ENCODE data around the gene HS3ST4.

The HS3ST4 gene

DNA sequence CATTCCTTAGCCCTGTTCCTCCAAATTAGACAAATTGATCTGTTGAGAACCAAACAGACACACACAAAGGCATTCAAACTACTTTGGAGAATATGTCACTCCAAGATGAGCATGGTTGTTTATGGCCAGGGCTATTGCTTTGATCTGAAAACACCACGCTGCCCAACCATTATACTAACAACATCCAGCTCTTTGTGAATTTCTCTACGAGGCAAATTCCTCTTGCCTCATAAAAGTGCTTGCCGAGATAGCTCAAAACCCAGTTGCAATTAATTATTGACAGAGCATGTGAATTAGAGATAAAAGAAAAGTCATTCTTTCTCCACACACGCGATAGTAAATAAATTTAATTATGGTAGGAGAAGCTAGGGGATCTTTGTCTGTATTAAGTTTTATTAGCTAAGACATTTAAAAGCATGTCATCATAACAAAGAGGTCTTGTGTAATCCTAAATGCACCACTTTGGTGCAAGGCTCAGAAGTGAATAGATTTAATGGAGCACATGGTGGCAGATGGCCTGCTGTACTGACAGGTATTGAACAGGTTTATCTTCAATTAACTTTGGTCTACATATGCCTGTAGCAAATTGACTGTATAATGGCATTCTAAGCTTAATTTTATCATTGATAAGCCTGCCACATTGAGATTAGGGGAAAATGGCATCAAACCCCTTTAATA, 441.8 kb downstream of the HS3ST4 start:
- H3K79me1 ChIP-seq (ENCODE audit: low read length): no peaks in the 10 kb centered on the region
- H3K4me3 ChIP-seq (ENCODE audit: low read length): no peak overlapping the region
- H3K4me1 ChIP-seq (ENCODE audit: control insufficient read depth, low read depth, low read length): peaks cover 2% of the 10 kb centered on the region
- no peak overlapping the region for H2BK15ac ChIP-seq (replicated peaks; ENCODE audit: low read depth)
- H3K27ac ChIP-seq (ENCODE audit: low read depth, low read length): no peak overlapping the region
- no CpG with 5 or more reads among the region's 5 CpGs for WGBS (ENCODE audit: extremely low coverage, insufficient coverage, low lambda C conversion rate)
- no peaks in the 10 kb centered on the region for H3K36me3 ChIP-seq (ENCODE audit: control insufficient read depth, insufficient read depth, low read length)
- H3K9ac ChIP-seq (ENCODE audit: low read length): no peak overlapping the region
- no peak overlapping the region for H3K23ac ChIP-seq (ENCODE audit: low read length)
- H2BK120ac ChIP-seq (ENCODE audit: low read depth, low read length): no peak overlapping the region
- H3K4me2 ChIP-seq (ENCODE audit: low read length): no peak overlapping the region
- no peak overlapping the region for H2AK5ac ChIP-seq (ENCODE audit: low read length)
- no peaks in the 10 kb centered on the region for H3K27me3 ChIP-seq (ENCODE audit: insufficient read depth, low read length, poor library complexity)
- no peak for DNase-seq
- no peak overlapping the region for H2BK5ac ChIP-seq (ENCODE audit: low read length)
- no peaks in the 10 kb centered on the region for H3K79me2 ChIP-seq (ENCODE audit: control insufficient read depth, insufficient read depth, low read length)
- H4K8ac ChIP-seq (ENCODE audit: low read depth, low read length): no peak overlapping the region
- no peak overlapping the region for H4K5ac ChIP-seq (ENCODE audit: low read length)
- no peak overlapping the region for H3K4ac ChIP-seq (ENCODE audit: low read depth, low read length)
- H3K56ac ChIP-seq (ENCODE audit: low read length): no peak overlapping the region
- H3K18ac ChIP-seq (ENCODE audit: low read length): no peak overlapping the region

DNA sequence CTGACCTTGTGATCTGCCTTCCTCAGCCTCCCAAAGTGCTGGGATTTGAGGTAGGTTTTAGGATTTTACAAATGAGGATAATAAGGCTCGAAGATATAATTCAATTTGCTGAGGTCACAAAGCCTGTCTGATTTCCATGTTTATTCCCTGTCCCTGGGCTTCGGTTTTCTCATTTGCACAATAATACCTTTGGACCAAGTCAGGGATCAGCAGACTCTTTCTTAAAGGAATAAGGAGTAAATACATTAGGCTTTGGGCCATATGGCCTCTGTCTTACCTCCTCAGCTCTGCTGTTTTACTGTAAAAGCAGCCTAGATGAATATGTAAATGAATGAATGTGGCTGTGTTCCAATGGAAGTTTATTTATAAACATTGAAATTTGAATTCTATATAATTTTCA, 442.8 kb downstream of the HS3ST4 start:
- no peak for DNase-seq
- WGBS (ENCODE audit: extremely low coverage, insufficient coverage, low lambda C conversion rate): no CpG with 5 or more reads among the region's 2 CpGs
- Histone ChIP-seq H2BK5ac (ENCODE audit: low read length) (no peak overlapping the region), H4K5ac (ENCODE audit: low read length) (no peak overlapping the region), H2AK5ac (ENCODE audit: low read length) (no peak overlapping the region), H3K4me2 (ENCODE audit: low read length) (no peak overlapping the region), H3K4ac (ENCODE audit: low read depth, low read length) (no peak overlapping the region), H2BK15ac (replicated peaks; ENCODE audit: low read depth) (no peak overlapping the region), H3K79me2 (ENCODE audit: control insufficient read depth, insufficient read depth, low read length) (no peaks in the 10 kb centered on the region), H3K4me1 (ENCODE audit: control insufficient read depth, low read depth, low read length) (peaks cover 2% of the 10 kb centered on the region), H3K27ac (ENCODE audit: low read depth, low read length) (no peak overlapping the region), H3K18ac (ENCODE audit: low read length) (no peak overlapping the region), H3K56ac (ENCODE audit: low read length) (no peak overlapping the region), H3K27me3 (ENCODE audit: insufficient read depth, low read length, poor library complexity) (no peaks in the 10 kb centered on the region), H3K4me3 (ENCODE audit: low read length) (no peak overlapping the region), H3K9ac (ENCODE audit: low read length) (no peak overlapping the region), H2BK120ac (ENCODE audit: low read depth, low read length) (no peak overlapping the region), H3K23ac (ENCODE audit: low read length) (no peak overlapping the region), H4K8ac (ENCODE audit: low read depth, low read length) (no peak overlapping the region), H3K36me3 (ENCODE audit: control insufficient read depth, insufficient read depth, low read length) (no peaks in the 10 kb centered on the region), H3K79me1 (ENCODE audit: low read length) (no peaks in the 10 kb centered on the region)

DNA sequence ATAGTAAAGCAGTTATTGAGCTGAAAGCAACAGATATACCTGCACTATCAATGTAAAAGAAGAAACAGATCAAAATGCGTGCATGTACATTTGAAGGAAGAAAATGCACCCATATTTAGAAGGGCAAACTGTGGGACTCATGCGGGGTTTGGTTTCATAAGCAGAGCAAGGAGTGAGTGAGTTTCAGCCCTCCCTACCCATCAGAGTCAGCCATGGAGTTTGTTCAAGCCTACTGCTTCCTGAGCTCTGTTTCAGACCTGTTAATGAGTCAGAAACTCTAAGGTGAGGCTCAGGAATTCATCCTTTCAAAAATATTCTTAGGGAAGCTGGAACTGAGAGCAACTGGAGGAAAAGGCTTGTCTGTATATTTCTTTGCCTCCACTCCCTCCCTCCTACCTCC, 446.2 kb downstream of the HS3ST4 start:
- H3K4me3 ChIP-seq (ENCODE audit: low read length): no peak overlapping the region
- no peak overlapping the region for H2BK15ac ChIP-seq (replicated peaks; ENCODE audit: low read depth)
- H4K8ac ChIP-seq (ENCODE audit: low read depth, low read length): no peak overlapping the region
- H3K79me2 ChIP-seq (ENCODE audit: control insufficient read depth, insufficient read depth, low read length): no peaks in the 10 kb centered on the region
- H3K4me2 ChIP-seq (ENCODE audit: low read length): no peak overlapping the region
- no peak overlapping the region for H3K27ac ChIP-seq (ENCODE audit: low read depth, low read length)
- H3K4me1 ChIP-seq (ENCODE audit: control insufficient read depth, low read depth, low read length): peaks cover 2% of the 10 kb centered on the region
- H2BK5ac ChIP-seq (ENCODE audit: low read length): no peak overlapping the region
- H2BK120ac ChIP-seq (ENCODE audit: low read depth, low read length): no peak overlapping the region
- no peaks in the 10 kb centered on the region for H3K27me3 ChIP-seq (ENCODE audit: insufficient read depth, low read length, poor library complexity)
- no peak overlapping the region for H3K56ac ChIP-seq (ENCODE audit: low read length)
- H3K79me1 ChIP-seq (ENCODE audit: low read length): no peaks in the 10 kb centered on the region
- no peak overlapping the region for H3K9ac ChIP-seq (ENCODE audit: low read length)
- WGBS (ENCODE audit: extremely low coverage, insufficient coverage, low lambda C conversion rate): no CpG with 5 or more reads among the region's 2 CpGs
- H3K4ac ChIP-seq (ENCODE audit: low read depth, low read length): no peak overlapping the region
- H3K36me3 ChIP-seq (ENCODE audit: control insufficient read depth, insufficient read depth, low read length): no peaks in the 10 kb centered on the region
- H4K5ac ChIP-seq (ENCODE audit: low read length): no peak overlapping the region
- H3K23ac ChIP-seq (ENCODE audit: low read length): no peak overlapping the region
- H2AK5ac ChIP-seq (ENCODE audit: low read length): no peak overlapping the region
- no peak overlapping the region for H3K18ac ChIP-seq (ENCODE audit: low read length)
- DNase-seq: no peak

DNA sequence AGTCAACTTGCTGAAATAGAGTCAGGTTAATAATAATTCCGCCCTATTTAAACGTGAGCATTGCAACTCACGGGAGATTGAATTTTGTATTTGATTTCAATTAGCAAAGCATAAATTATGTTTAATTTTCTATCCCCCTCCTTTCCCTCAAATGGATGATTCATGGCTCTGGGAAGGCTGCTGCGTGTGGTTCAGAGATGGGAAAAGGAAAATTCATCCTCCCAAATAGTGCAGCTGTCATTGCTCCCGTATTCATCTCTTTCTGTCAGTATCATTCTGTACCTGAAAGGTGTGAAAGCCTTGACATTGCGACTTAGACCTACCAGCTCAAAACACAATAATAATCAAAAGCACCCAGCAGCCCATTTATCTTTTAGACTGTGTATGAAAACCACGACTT, 447.3 kb downstream of the HS3ST4 start:
- Histone ChIP-seq H3K4me2 (ENCODE audit: low read length) (no peak overlapping the region), H4K8ac (ENCODE audit: low read depth, low read length) (no peak overlapping the region), H4K5ac (ENCODE audit: low read length) (no peak overlapping the region), H2AK5ac (ENCODE audit: low read length) (no peak overlapping the region), H2BK5ac (ENCODE audit: low read length) (no peak overlapping the region), H3K4me1 (ENCODE audit: control insufficient read depth, low read depth, low read length) (no peaks in the 10 kb centered on the region), H3K18ac (ENCODE audit: low read length) (no peak overlapping the region), H3K4ac (ENCODE audit: low read depth, low read length) (no peak overlapping the region), H3K56ac (ENCODE audit: low read length) (no peak overlapping the region), H3K27me3 (ENCODE audit: insufficient read depth, low read length, poor library complexity) (no peaks in the 10 kb centered on the region), H3K79me1 (ENCODE audit: low read length) (no peaks in the 10 kb centered on the region), H3K4me3 (ENCODE audit: low read length) (no peak overlapping the region), H3K27ac (ENCODE audit: low read depth, low read length) (no peak overlapping the region), H2BK120ac (ENCODE audit: low read depth, low read length) (no peak overlapping the region), H3K9ac (ENCODE audit: low read length) (no peak overlapping the region), H3K36me3 (ENCODE audit: control insufficient read depth, insufficient read depth, low read length) (no peaks in the 10 kb centered on the region), H3K23ac (ENCODE audit: low read length) (no peak overlapping the region), H3K79me2 (ENCODE audit: control insufficient read depth, insufficient read depth, low read length) (no peaks in the 10 kb centered on the region), H2BK15ac (replicated peaks; ENCODE audit: low read depth) (no peak overlapping the region)
- no CpG with 5 or more reads among the region's 7 CpGs for WGBS (ENCODE audit: extremely low coverage, insufficient coverage, low lambda C conversion rate)
- no peak for DNase-seq

DNA sequence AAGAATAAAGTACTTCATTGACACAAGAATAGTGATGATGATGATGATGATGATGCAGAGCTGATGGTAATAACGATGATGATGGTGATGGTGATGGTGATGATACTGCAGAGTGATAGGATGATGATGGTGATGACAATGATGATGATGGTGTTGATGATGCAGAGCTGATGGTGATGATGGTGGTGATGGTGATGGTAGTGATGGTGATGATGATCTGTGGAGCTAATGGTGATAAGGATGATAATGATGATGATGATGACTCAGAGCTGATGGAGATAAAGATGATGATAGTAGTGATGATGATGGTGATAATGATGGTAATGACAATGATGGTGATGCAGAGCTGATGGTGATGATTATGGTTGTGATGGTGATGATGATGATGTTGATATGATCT, 448.1 kb downstream of the HS3ST4 start:
- WGBS (ENCODE audit: extremely low coverage, insufficient coverage, low lambda C conversion rate): no CpG with 5 or more reads among the region's 1 CpG
- H4K5ac ChIP-seq (ENCODE audit: low read length): no peak overlapping the region
- DNase-seq: no peak

More for the DNA sequence above, 448.1 kb downstream of the HS3ST4 start:
- H3K56ac ChIP-seq (ENCODE audit: low read length): no peak overlapping the region
- H3K27me3 ChIP-seq (ENCODE audit: insufficient read depth, low read length, poor library complexity): no peaks in the 10 kb centered on the region
- H3K4me3 ChIP-seq (ENCODE audit: low read length): no peak overlapping the region
- no peak overlapping the region for H3K4ac ChIP-seq (ENCODE audit: low read depth, low read length)
- no peaks in the 10 kb centered on the region for H3K4me1 ChIP-seq (ENCODE audit: control insufficient read depth, low read depth, low read length)
- no peak overlapping the region for H2BK5ac ChIP-seq (ENCODE audit: low read length)
- H3K79me2 ChIP-seq (ENCODE audit: control insufficient read depth, insufficient read depth, low read length): no peaks in the 10 kb centered on the region
- no peaks in the 10 kb centered on the region for H3K79me1 ChIP-seq (ENCODE audit: low read length)
- H4K8ac ChIP-seq (ENCODE audit: low read depth, low read length): no peak overlapping the region
- H2BK15ac ChIP-seq (replicated peaks; ENCODE audit: low read depth): no peak overlapping the region
- H3K23ac ChIP-seq (ENCODE audit: low read length): no peak overlapping the region
- H2BK120ac ChIP-seq (ENCODE audit: low read depth, low read length): no peak overlapping the region
- H3K18ac ChIP-seq (ENCODE audit: low read length): no peak overlapping the region
- H3K36me3 ChIP-seq (ENCODE audit: control insufficient read depth, insufficient read depth, low read length): no peaks in the 10 kb centered on the region
- H3K4me2 ChIP-seq (ENCODE audit: low read length): no peak overlapping the region
- no peak overlapping the region for H3K9ac ChIP-seq (ENCODE audit: low read length)
- no peak overlapping the region for H3K27ac ChIP-seq (ENCODE audit: low read depth, low read length)
- H2AK5ac ChIP-seq (ENCODE audit: low read length): no peak overlapping the region
